ENCODE measurements around the gene EARS2. TPM values are rescaled to one million over a fixed set of nuclear protein-coding genes. Genes with fewer than 3 reads are reported as not detected.

The EARS2 gene
- polyA plus RNA-seq, 1 of the 3 experiments (the other 2 are of a cell fraction) = 23.2 TPM

DNA sequence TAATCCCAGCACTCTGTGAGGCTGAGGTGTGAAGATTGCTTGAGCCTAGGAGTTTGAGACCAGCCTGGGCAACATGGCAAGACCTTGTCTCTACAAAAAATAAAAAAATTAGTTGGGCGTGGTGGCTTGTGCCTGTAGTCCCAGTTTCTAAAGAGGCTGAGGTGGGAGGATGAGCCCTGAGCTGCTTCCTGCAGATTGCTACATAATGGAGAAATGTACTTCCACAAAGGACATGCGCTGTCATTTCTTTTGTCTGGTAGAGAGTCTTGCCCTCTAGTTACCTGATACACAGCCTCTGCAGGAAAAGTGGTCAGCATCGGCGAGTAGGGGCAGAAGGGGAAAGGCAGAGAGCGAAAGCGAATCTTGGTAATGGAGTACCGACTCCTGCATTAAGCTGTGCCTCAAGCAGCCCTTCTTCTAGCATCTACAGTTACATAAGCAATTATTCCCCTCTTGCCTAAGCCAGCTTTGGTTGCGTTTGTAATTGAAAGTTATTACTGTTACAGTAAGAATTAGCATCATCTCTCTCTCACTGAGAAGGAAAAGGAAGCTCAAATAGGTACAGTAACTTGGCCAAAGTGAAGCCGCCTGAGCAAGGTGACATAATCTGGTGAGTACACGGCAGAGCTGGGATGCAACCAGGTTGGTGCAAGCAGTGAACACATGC, 28.4 kb downstream of the EARS2 start:
- H3K4me2 ChIP-seq = no peak overlapping the region
- peaks cover 22 to 43% of the 10 kb centered on the region in 2 experiments for H3K36me3 ChIP-seq (replicated peaks in 1 of 2; ENCODE audit: control insufficient read depth in 1 of 2, insufficient read depth in 2 of 2, low read length in 1 of 2)
- no peaks in the 10 kb centered on the region for H3K9me2 ChIP-seq
- WGBS (ENCODE audit: low lambda C conversion rate) = 93% methylated on average over 10 of the region's 10 CpGs
- H3F3A ChIP-seq (replicated peaks; ENCODE audit: insufficient read depth) = no peaks in the 10 kb centered on the region
- no peaks in the 10 kb centered on the region for H3K4me1 ChIP-seq (ENCODE audit: control insufficient read depth in 1 of 2, insufficient read depth in 2 of 2, low read depth in 1 of 2, low read length in 1 of 2)
- no peak for DNase-seq
- H3K79me2 ChIP-seq (ENCODE audit: insufficient read depth) = no peaks in the 10 kb centered on the region
- CTCF ChIA-PET = interaction anchor here (1.1 kb wide), 1 partner anchor 20 kb away, joined by 3 read pairs; no protein-coding TSS in a partner anchor
- POLR2A ChIA-PET = no interaction called here
- no peaks in the 10 kb centered on the region for H4K20me1 ChIP-seq (ENCODE audit: insufficient read depth)
- H3K9ac ChIP-seq = no peak overlapping the region
- H2AFZ ChIP-seq (ENCODE audit: low read depth) = no peak overlapping the region
- H3K9me3 ChIP-seq = no peaks in the 10 kb centered on the region
- TF ChIP-seq YY1 (IDR thresholded peaks at IDR 0.05; ENCODE audit: low read depth) = no peak
- no peak for TF ChIP-seq SMC3 (IDR thresholded peaks at IDR 0.05; ENCODE audit: low read depth, low read length)
- no peak for TF ChIP-seq FOXM1 (IDR thresholded peaks at IDR 0.05; ENCODE audit: low read depth)
- TF ChIP-seq FOXJ3 (CRISPR knock-in tag; IDR thresholded peaks at IDR 0.05) = no peak
- TF ChIP-seq, protein P1, sequence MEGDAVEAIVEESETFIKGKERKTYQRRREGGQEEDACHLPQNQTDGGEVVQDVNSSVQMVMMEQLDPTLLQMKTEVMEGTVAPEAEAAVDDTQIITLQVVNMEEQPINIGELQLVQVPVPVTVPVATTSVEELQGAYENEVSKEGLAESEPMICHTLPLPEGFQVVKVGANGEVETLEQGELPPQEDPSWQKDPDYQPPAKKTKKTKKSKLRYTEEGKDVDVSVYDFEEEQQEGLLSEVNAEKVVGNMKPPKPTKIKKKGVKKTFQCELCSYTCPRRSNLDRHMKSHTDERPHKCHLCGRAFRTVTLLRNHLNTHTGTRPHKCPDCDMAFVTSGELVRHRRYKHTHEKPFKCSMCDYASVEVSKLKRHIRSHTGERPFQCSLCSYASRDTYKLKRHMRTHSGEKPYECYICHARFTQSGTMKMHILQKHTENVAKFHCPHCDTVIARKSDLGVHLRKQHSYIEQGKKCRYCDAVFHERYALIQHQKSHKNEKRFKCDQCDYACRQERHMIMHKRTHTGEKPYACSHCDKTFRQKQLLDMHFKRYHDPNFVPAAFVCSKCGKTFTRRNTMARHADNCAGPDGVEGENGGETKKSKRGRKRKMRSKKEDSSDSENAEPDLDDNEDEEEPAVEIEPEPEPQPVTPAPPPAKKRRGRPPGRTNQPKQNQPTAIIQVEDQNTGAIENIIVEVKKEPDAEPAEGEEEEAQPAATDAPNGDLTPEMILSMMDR (IDR thresholded peaks at IDR 0.05) = no peak
- TF ChIP-seq, protein P2, sequence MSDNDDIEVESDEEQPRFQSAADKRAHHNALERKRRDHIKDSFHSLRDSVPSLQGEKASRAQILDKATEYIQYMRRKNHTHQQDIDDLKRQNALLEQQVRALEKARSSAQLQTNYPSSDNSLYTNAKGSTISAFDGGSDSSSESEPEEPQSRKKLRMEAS (IDR thresholded peaks at IDR 0.05; ENCODE audit: low read depth) = no peak
- TF ChIP-seq RXRA (IDR thresholded peaks at IDR 0.05; ENCODE audit: borderline replicate concordance, low read depth) = no peak
- no peak overlapping the region for H3K4me3 ChIP-seq (ENCODE audit: low read depth in 2 of 2, low read length in 1 of 2)
- no peaks in the 10 kb centered on the region for H3K27me3 ChIP-seq (ENCODE audit: insufficient read depth)
- no peak overlapping the region for H3K27ac ChIP-seq (ENCODE audit: low read depth in 2 of 2, low read length in 1 of 2)

DNA sequence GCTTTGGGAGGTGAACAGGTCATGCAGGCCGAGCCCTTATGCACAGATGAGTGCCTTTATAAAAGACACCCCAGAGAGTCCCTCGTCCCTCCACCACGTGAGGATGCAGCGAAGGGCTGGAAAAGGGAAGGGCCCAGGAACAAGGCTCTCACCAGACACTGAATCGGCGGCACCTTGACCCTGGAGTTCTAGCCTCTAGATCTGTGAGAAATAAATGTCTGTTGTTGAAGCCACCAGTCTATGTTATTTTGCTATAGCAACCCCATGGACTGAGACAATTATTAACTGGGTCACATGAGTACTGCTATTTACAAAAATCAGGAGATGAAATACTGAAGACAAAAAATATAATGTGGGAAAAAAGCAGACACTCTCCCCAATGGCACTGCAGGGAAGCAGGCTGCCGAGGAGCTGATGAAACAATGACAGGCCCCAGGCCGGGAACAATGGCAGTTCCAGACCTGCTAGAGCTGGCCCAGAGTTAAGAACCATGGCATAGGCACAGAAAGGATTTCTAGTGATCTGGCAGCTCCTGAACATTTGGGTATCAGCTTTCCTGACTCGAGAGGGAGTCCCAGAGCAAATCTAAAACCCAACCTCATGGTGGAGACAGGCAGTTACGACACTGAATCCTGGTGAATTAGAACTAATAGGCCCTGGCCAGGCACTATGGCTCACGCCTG, 29.0 kb downstream of the EARS2 start:
- CTCF ChIA-PET = no interaction called here
- H3K9ac ChIP-seq = no peak overlapping the region
- TF ChIP-seq MXI1 (IDR thresholded peaks at IDR 0.05; ENCODE audit: low read depth, low read length) = no peak
- no peak for TF ChIP-seq NFIC (IDR thresholded peaks at IDR 0.05; ENCODE audit: borderline replicate concordance)
- no peak for TF ChIP-seq MEF2A (IDR thresholded peaks at IDR 0.05; ENCODE audit: borderline replicate concordance, low read depth)
- TF ChIP-seq, protein P2 (IDR thresholded peaks at IDR 0.05; ENCODE audit: low read depth) = no peak
- no peak for TF ChIP-seq NRF1 (IDR thresholded peaks at IDR 0.05; ENCODE audit: low read depth, low read length)
- TF ChIP-seq, protein P3, sequence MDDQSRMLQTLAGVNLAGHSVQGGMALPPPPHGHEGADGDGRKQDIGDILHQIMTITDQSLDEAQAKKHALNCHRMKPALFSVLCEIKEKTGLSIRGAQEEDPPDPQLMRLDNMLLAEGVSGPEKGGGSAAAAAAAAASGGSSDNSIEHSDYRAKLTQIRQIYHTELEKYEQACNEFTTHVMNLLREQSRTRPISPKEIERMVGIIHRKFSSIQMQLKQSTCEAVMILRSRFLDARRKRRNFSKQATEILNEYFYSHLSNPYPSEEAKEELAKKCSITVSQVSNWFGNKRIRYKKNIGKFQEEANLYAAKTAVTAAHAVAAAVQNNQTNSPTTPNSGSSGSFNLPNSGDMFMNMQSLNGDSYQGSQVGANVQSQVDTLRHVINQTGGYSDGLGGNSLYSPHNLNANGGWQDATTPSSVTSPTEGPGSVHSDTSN (IDR thresholded peaks at IDR 0.05) = no peak
- no peak for TF ChIP-seq RCOR1 (IDR thresholded peaks at IDR 0.05; ENCODE audit: low read length)
- TF ChIP-seq, protein P4, sequence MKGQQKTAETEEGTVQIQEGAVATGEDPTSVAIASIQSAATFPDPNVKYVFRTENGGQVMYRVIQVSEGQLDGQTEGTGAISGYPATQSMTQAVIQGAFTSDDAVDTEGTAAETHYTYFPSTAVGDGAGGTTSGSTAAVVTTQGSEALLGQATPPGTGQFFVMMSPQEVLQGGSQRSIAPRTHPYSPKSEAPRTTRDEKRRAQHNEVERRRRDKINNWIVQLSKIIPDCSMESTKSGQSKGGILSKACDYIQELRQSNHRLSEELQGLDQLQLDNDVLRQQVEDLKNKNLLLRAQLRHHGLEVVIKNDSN (IDR thresholded peaks at IDR 0.05; ENCODE audit: borderline replicate concordance, low read depth) = no peak
- no peak for TF ChIP-seq POLR2AphosphoS5 (IDR thresholded peaks at IDR 0.05; ENCODE audit: low read depth, low read length)
- TF ChIP-seq EP300 (IDR thresholded peaks at IDR 0.05; ENCODE audit: borderline replicate concordance in 1 of 2, low read depth in 1 of 2, low read length in 1 of 2) = no peak
- TF ChIP-seq RFX5 (IDR thresholded peaks at IDR 0.05; ENCODE audit: low read length) = no peak
- no peak for TF ChIP-seq FOXJ3 (CRISPR knock-in tag; IDR thresholded peaks at IDR 0.05)
- TF ChIP-seq TCF12 (IDR thresholded peaks at IDR 0.05) = no peak
- TF ChIP-seq EZH2phosphoT487 (IDR thresholded peaks at IDR 0.05; ENCODE audit: borderline replicate concordance, low read depth) = no peak
- no peak for TF ChIP-seq RAD21 (IDR thresholded peaks at IDR 0.05; ENCODE audit: low read length)
- TF ChIP-seq GATA2 (CRISPR knock-in tag; IDR thresholded peaks at IDR 0.05) = no peak
- TF ChIP-seq CHD2 (IDR thresholded peaks at IDR 0.05; ENCODE audit: low read length, partially characterized antibody) = no peak
- TF ChIP-seq, protein P5, sequence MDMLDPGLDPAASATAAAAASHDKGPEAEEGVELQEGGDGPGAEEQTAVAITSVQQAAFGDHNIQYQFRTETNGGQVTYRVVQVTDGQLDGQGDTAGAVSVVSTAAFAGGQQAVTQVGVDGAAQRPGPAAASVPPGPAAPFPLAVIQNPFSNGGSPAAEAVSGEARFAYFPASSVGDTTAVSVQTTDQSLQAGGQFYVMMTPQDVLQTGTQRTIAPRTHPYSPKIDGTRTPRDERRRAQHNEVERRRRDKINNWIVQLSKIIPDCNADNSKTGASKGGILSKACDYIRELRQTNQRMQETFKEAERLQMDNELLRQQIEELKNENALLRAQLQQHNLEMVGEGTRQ (IDR thresholded peaks at IDR 0.05; ENCODE audit: borderline replicate concordance, low read depth, low read length) = no peak

More for the DNA sequence above, 29.0 kb downstream of the EARS2 start:
- Histone ChIP-seq H3K4me2 (no peak overlapping the region), H3K27ac (ENCODE audit: low read depth in 2 of 2, low read length in 1 of 2) (no peak overlapping the region), H3K4me3 (ENCODE audit: low read depth in 2 of 2, low read length in 1 of 2) (no peak overlapping the region), H3K79me2 (ENCODE audit: insufficient read depth) (no peaks in the 10 kb centered on the region), H3K36me3 (replicated peaks in 1 of 2; ENCODE audit: control insufficient read depth in 1 of 2, insufficient read depth in 2 of 2, low read length in 1 of 2) (peaks cover 15 to 48% of the 10 kb centered on the region in 2 experiments), H3K9me2 (no peaks in the 10 kb centered on the region), H4K20me1 (ENCODE audit: insufficient read depth) (no peaks in the 10 kb centered on the region), H3K4me1 (ENCODE audit: control insufficient read depth in 1 of 2, insufficient read depth in 2 of 2, low read depth in 1 of 2, low read length in 1 of 2) (no peaks in the 10 kb centered on the region), H3F3A (replicated peaks; ENCODE audit: insufficient read depth) (no peaks in the 10 kb centered on the region), H2AFZ (ENCODE audit: low read depth) (no peak overlapping the region), H3K27me3 (ENCODE audit: insufficient read depth) (no peaks in the 10 kb centered on the region), H3K9me3 (no peaks in the 10 kb centered on the region)
- POLR2A ChIA-PET = no interaction called here
- 90% methylated on average over 10 of the region's 11 CpGs for WGBS (ENCODE audit: low lambda C conversion rate)
- no peak for DNase-seq

Data from SK-N-SH (cell line).